PC-9 (cell line): Measurements from ENCODE around the gene HBS1L.

Experiments
- CTCF ChIP-seq: fragments of 200-600 bp; sonication (generic); conservative IDR thresholded peaks from 2 replicates; pipeline ENCODE4 v1.6.1; 2017; ENCODE audit warnings: mixed run types, antibody characterized with exemption, mild to moderate bottlenecking, moderate library complexity
- EZH2 ChIP-seq: fragments of 200-600 bp; sonication (generic); IDR thresholded peaks from 2 replicates; pipeline ENCODE4 v1.8.0; 2017; ENCODE audit warnings: antibody characterized with exemption, low read depth

- TF ChIP-seq CTCF (no peak), EZH2 (no peak)
These were observed 55.5 kb downstream of the HBS1L start for GRCh38 chr6:134999107-134999506.
